WTC11 (cell line): ENCODE measurements around the gene ETV7. TPM values are rescaled to one million over a fixed set of nuclear protein-coding genes. Genes with fewer than 3 reads are reported as not detected.
A peak's percentile ranks its signal among the peaks of the same experiment; 100 is the strongest.

ENCODE experiments used
- CBFB ChIP-seq: sonication (generic); formaldehyde crosslinking; IDR thresholded peaks from 2 replicates; pipeline ENCODE4 v1.8.1; 2022; ENCODE audit warnings: mild to moderate bottlenecking, low read depth, missing genetic modification reagents
- ELF4 ChIP-seq: sonication (generic); formaldehyde crosslinking; IDR thresholded peaks from 2 replicates; pipeline ENCODE4 v1.8.1; 2022; ENCODE audit warnings: low read depth, mild to moderate bottlenecking, moderate library complexity, missing genetic modification reagents
- FOXJ3 ChIP-seq: sonication (generic); formaldehyde crosslinking; IDR thresholded peaks from 2 replicates; pipeline ENCODE4 v1.9.0; 2021; ENCODE audit warnings: missing genetic modification reagents, mild to moderate bottlenecking, borderline replicate concordance
- FOXK1 ChIP-seq: sonication (generic); formaldehyde crosslinking; IDR thresholded peaks from 2 replicates; pipeline ENCODE4 v1.8.0; 2022; ENCODE audit warnings: mild to moderate bottlenecking, moderate library complexity, missing genetic modification reagents
- GRHL2 ChIP-seq: fragments of 250-450 bp; sonication (Bioruptor Pico); IDR thresholded peaks from 2 replicates; pipeline ENCODE4 v1.8.0; 2022; ENCODE audit warnings: mild to moderate bottlenecking, moderate library complexity; ENCODE audit not compliant: insufficient replicate concordance, severe bottlenecking
- HMGA2 ChIP-seq: fragments of 250-450 bp; sonication (Bioruptor Pico); IDR thresholded peaks from 2 replicates; pipeline ENCODE4 v1.4.0; 2021; ENCODE audit warnings: mild to moderate bottlenecking, moderate library complexity
- NFE2L1 ChIP-seq: sonication (generic); formaldehyde crosslinking; IDR thresholded peaks from 2 replicates; pipeline ENCODE4 v1.8.1; 2023; ENCODE audit warnings: missing genetic modification reagents
- NR1H2 ChIP-seq: sonication (generic); formaldehyde crosslinking; IDR thresholded peaks from 2 replicates; pipeline ENCODE4 v1.9.0; 2021; ENCODE audit warnings: mild to moderate bottlenecking, moderate library complexity, missing genetic modification reagents
- NR2C2 ChIP-seq: sonication (generic); formaldehyde crosslinking; IDR thresholded peaks from 2 replicates; pipeline ENCODE4 v1.8.0; 2022; ENCODE audit warnings: mild to moderate bottlenecking, missing genetic modification reagents
- NR3C1 ChIP-seq: sonication (generic); formaldehyde crosslinking; conservative IDR thresholded peaks from 2 replicates; pipeline ENCODE4 v1.8.1; 2023; ENCODE audit warnings: low read depth, mild to moderate bottlenecking, missing genetic modification reagents
- PRRX2 ChIP-seq: fragments of 250-450 bp; sonication (Bioruptor Pico); IDR thresholded peaks from 2 replicates; pipeline ENCODE4 v1.8.0; 2021; ENCODE audit warnings: mild to moderate bottlenecking
- SOX15 ChIP-seq: fragments of 250-450 bp; sonication (Bioruptor Pico); IDR thresholded peaks from 2 replicates; pipeline ENCODE4 v1.9.0; 2021; ENCODE audit warnings: mild to moderate bottlenecking
- SP1 ChIP-seq: sonication (generic); formaldehyde crosslinking; conservative IDR thresholded peaks from 2 replicates; pipeline ENCODE4 v1.8.1; 2022; ENCODE audit warnings: missing genetic modification reagents
- TEAD1 ChIP-seq: sonication (generic); formaldehyde crosslinking; IDR thresholded peaks from 2 replicates; pipeline ENCODE4 v1.8.0; 2022; ENCODE audit warnings: mild to moderate bottlenecking, missing genetic modification reagents
- ZNF138 ChIP-seq: sonication (generic); formaldehyde crosslinking; conservative IDR thresholded peaks from 2 replicates; pipeline ENCODE4 v1.8.1; 2022; ENCODE audit warnings: mild to moderate bottlenecking, moderate library complexity, missing genetic modification reagents
- ZNF416 ChIP-seq: fragments of 250-450 bp; sonication (Bioruptor Pico); IDR thresholded peaks from 2 replicates; pipeline ENCODE4 v1.9.0; 2021; ENCODE audit warnings: mild to moderate bottlenecking, inconsistent platforms
- total RNA-seq: library from RNA; stranded (reverse); gene quantifications from 3 replicates; pipeline ENCODE4 v1.2.3, GENCODE V29; 2021
- TF ChIP-seq, protein P1 (sequence below): fragments of 250-450 bp; sonication (Bioruptor Pico); IDR thresholded peaks from 2 replicates; pipeline ENCODE4 v1.8.0; 2021; ENCODE audit warnings: mild to moderate bottlenecking
- TF ChIP-seq, protein P2 (sequence below): sonication (generic); formaldehyde crosslinking; IDR thresholded peaks from 2 replicates; pipeline ENCODE4 v1.8.0; 2023; ENCODE audit warnings: mild to moderate bottlenecking, missing genetic modification reagents
- TF ChIP-seq, protein P3 (sequence below): sonication (generic); formaldehyde crosslinking; IDR thresholded peaks from 2 replicates; pipeline ENCODE4 v1.8.0; 2022; ENCODE audit warnings: mild to moderate bottlenecking, missing genetic modification reagents
- TF ChIP-seq, protein P4 (sequence below): sonication (generic); formaldehyde crosslinking; IDR thresholded peaks from 2 replicates; pipeline ENCODE4 v1.8.1; 2023; ENCODE audit warnings: mild to moderate bottlenecking, missing genetic modification reagents
- TF ChIP-seq, protein P5 (sequence below): sonication (generic); formaldehyde crosslinking; IDR thresholded peaks from 2 replicates; pipeline ENCODE4 v1.8.0; 2022; ENCODE audit warnings: mild to moderate bottlenecking, missing genetic modification reagents
- TF ChIP-seq, protein P6 (sequence below): sonication (generic); formaldehyde crosslinking; IDR thresholded peaks from 2 replicates; pipeline ENCODE4 v1.8.1; 2022; ENCODE audit warnings: low read depth, mild to moderate bottlenecking, moderate library complexity, missing genetic modification reagents, borderline replicate concordance
- TF ChIP-seq, protein P7 (sequence below): fragments of 250-450 bp; sonication (Bioruptor Pico); IDR thresholded peaks from 2 replicates; pipeline ENCODE4 v1.9.0; 2021; ENCODE audit warnings: mild to moderate bottlenecking
- TF ChIP-seq, protein P8 (sequence below): sonication (generic); formaldehyde crosslinking; IDR thresholded peaks from 2 replicates; pipeline ENCODE4 v1.8.1; 2022; ENCODE audit warnings: mild to moderate bottlenecking, missing genetic modification reagents, moderate library complexity, borderline replicate concordance
- TF ChIP-seq, protein P9 (sequence below): sonication (generic); formaldehyde crosslinking; IDR thresholded peaks from 2 replicates; pipeline ENCODE4 v1.8.0; 2022; ENCODE audit warnings: mild to moderate bottlenecking, missing genetic modification reagents

Gene ETV7
- total RNA-seq, 1 experiment from 2014 or later, result 0.68 TPM

DNA sequence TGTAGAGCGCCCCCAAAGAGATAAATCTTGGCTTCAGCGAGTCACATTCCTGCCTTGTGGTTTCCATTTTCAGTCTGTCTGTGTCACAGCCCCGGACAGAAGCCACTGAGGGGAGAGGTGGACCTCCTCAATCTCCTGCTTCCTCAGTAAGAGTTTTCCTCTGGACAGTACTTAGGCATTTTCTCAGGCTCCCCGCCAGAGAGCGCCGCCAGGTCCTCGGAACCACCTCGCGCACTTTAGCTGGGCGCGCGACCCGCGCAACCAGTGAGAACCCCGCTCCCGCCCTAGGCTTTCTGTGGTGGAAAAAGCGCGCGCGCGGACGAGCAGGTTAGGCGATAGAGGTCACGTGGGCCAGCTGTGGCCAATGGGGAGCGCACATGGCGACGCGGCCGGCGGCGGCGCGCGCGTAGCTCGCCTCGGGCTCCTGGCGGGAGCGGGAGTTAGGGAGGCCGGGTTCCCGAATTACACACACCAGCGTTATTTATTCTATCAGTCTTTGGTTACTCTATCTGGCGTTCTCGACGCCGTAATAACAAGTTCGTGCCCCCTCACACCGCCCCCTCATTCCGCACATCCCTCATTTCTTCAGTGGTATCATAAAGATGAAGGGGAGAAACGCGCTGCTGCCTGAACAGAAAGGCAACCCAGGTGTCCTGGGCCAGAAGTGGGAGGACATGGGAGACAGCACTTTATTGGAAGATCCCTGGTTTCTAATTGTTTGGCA is 35.8 kb upstream of the ETV7 start (continued):
- TF ChIP-seq, protein P1, sequence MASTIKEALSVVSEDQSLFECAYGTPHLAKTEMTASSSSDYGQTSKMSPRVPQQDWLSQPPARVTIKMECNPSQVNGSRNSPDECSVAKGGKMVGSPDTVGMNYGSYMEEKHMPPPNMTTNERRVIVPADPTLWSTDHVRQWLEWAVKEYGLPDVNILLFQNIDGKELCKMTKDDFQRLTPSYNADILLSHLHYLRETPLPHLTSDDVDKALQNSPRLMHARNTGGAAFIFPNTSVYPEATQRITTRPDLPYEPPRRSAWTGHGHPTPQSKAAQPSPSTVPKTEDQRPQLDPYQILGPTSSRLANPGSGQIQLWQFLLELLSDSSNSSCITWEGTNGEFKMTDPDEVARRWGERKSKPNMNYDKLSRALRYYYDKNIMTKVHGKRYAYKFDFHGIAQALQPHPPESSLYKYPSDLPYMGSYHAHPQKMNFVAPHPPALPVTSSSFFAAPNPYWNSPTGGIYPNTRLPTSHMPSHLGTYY, result no peak
- TF ChIP-seq, protein P2, sequence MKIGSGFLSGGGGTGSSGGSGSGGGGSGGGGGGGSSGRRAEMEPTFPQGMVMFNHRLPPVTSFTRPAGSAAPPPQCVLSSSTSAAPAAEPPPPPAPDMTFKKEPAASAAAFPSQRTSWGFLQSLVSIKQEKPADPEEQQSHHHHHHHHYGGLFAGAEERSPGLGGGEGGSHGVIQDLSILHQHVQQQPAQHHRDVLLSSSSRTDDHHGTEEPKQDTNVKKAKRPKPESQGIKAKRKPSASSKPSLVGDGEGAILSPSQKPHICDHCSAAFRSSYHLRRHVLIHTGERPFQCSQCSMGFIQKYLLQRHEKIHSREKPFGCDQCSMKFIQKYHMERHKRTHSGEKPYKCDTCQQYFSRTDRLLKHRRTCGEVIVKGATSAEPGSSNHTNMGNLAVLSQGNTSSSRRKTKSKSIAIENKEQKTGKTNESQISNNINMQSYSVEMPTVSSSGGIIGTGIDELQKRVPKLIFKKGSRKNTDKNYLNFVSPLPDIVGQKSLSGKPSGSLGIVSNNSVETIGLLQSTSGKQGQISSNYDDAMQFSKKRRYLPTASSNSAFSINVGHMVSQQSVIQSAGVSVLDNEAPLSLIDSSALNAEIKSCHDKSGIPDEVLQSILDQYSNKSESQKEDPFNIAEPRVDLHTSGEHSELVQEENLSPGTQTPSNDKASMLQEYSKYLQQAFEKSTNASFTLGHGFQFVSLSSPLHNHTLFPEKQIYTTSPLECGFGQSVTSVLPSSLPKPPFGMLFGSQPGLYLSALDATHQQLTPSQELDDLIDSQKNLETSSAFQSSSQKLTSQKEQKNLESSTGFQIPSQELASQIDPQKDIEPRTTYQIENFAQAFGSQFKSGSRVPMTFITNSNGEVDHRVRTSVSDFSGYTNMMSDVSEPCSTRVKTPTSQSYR (CRISPR knock-in tag), result no peak
- TF ChIP-seq, protein P3, sequence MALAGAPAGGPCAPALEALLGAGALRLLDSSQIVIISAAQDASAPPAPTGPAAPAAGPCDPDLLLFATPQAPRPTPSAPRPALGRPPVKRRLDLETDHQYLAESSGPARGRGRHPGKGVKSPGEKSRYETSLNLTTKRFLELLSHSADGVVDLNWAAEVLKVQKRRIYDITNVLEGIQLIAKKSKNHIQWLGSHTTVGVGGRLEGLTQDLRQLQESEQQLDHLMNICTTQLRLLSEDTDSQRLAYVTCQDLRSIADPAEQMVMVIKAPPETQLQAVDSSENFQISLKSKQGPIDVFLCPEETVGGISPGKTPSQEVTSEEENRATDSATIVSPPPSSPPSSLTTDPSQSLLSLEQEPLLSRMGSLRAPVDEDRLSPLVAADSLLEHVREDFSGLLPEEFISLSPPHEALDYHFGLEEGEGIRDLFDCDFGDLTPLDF (CRISPR knock-in tag), result 0 out of 2 replicates have a peak, but pooled peaks have one; percentile 70
- TF ChIP-seq NR1H2 (CRISPR knock-in tag), result no peak
- TF ChIP-seq ZNF138 (CRISPR knock-in tag), result no peak
- no peak for TF ChIP-seq ZNF416
- TF ChIP-seq, protein P4, sequence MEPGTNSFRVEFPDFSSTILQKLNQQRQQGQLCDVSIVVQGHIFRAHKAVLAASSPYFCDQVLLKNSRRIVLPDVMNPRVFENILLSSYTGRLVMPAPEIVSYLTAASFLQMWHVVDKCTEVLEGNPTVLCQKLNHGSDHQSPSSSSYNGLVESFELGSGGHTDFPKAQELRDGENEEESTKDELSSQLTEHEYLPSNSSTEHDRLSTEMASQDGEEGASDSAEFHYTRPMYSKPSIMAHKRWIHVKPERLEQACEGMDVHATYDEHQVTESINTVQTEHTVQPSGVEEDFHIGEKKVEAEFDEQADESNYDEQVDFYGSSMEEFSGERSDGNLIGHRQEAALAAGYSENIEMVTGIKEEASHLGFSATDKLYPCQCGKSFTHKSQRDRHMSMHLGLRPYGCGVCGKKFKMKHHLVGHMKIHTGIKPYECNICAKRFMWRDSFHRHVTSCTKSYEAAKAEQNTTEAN, result 0 out of 2 replicates have a peak, but pooled peaks have one; percentile 44
- TF ChIP-seq, protein P5, sequence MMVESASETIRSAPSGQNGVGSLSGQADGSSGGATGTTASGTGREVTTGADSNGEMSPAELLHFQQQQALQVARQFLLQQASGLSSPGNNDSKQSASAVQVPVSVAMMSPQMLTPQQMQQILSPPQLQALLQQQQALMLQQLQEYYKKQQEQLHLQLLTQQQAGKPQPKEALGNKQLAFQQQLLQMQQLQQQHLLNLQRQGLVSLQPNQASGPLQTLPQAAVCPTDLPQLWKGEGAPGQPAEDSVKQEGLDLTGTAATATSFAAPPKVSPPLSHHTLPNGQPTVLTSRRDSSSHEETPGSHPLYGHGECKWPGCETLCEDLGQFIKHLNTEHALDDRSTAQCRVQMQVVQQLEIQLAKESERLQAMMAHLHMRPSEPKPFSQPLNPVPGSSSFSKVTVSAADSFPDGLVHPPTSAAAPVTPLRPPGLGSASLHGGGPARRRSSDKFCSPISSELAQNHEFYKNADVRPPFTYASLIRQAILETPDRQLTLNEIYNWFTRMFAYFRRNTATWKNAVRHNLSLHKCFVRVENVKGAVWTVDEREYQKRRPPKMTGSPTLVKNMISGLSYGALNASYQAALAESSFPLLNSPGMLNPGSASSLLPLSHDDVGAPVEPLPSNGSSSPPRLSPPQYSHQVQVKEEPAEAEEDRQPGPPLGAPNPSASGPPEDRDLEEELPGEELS (CRISPR knock-in tag), result no peak; the same call in 1 of the 2 replicates
- TF ChIP-seq TEAD1 (CRISPR knock-in tag), result 0 out of 2 replicates have a peak, but pooled peaks have one; percentile 48
- TF ChIP-seq, protein P6, sequence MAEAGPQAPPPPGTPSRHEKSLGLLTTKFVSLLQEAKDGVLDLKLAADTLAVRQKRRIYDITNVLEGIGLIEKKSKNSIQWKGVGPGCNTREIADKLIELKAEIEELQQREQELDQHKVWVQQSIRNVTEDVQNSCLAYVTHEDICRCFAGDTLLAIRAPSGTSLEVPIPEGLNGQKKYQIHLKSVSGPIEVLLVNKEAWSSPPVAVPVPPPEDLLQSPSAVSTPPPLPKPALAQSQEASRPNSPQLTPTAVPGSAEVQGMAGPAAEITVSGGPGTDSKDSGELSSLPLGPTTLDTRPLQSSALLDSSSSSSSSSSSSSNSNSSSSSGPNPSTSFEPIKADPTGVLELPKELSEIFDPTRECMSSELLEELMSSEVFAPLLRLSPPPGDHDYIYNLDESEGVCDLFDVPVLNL, result peak; percentile 60; the same call in 1 of the 2 replicates
- TF ChIP-seq, protein P7, sequence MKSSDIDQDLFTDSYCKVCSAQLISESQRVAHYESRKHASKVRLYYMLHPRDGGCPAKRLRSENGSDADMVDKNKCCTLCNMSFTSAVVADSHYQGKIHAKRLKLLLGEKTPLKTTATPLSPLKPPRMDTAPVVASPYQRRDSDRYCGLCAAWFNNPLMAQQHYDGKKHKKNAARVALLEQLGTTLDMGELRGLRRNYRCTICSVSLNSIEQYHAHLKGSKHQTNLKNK, result no peak
- TF ChIP-seq HMGA2, result no peak
- no peak for TF ChIP-seq CBFB (CRISPR knock-in tag)
- TF ChIP-seq, protein P8, sequence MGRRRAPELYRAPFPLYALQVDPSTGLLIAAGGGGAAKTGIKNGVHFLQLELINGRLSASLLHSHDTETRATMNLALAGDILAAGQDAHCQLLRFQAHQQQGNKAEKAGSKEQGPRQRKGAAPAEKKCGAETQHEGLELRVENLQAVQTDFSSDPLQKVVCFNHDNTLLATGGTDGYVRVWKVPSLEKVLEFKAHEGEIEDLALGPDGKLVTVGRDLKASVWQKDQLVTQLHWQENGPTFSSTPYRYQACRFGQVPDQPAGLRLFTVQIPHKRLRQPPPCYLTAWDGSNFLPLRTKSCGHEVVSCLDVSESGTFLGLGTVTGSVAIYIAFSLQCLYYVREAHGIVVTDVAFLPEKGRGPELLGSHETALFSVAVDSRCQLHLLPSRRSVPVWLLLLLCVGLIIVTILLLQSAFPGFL, result no peak
- peak; percentile 63 for TF ChIP-seq SP1
- TF ChIP-seq GRHL2 (CRISPR knock-in tag), result no peak
- TF ChIP-seq FOXK1 (CRISPR knock-in tag), result peak; percentile 22; the same call in 1 of the 2 replicates
- TF ChIP-seq, protein P9, sequence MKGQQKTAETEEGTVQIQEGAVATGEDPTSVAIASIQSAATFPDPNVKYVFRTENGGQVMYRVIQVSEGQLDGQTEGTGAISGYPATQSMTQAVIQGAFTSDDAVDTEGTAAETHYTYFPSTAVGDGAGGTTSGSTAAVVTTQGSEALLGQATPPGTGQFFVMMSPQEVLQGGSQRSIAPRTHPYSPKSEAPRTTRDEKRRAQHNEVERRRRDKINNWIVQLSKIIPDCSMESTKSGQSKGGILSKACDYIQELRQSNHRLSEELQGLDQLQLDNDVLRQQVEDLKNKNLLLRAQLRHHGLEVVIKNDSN (CRISPR knock-in tag), result peak; percentile 99
- no peak for TF ChIP-seq PRRX2 (CRISPR knock-in tag)
- no peak; the same call in 1 of the 2 replicates for TF ChIP-seq NFE2L1
- TF ChIP-seq NR3C1 (CRISPR knock-in tag), result no peak
- TF ChIP-seq SOX15 (CRISPR knock-in tag), result no peak
- no peak for TF ChIP-seq NR2C2
- TF ChIP-seq ELF4 (CRISPR knock-in tag), result no peak
- no peak for TF ChIP-seq FOXJ3 (CRISPR knock-in tag)
